Activated effector memory CD4-positive, alpha-beta T cell treated with anti-CD3 and anti-CD28 coated beads, Interleukin-2, amount 50 U/mL, for 16 hours (primary cell): ENCODE data around the gene DOCK10.
A peak's percentile ranks its signal among the peaks of the same experiment; 100 is the strongest.
"Not testable (repeated sequence)": the region's sequence is repeated elsewhere in the genome, so short reads cannot be mapped to it uniquely, and the experiment has no call there.

Source experiments
- DNase-seq: peaks from one replicate; pipeline ENCODE4 v3.0.0-alpha.2; 2020

DOCK10 gene

DNA sequence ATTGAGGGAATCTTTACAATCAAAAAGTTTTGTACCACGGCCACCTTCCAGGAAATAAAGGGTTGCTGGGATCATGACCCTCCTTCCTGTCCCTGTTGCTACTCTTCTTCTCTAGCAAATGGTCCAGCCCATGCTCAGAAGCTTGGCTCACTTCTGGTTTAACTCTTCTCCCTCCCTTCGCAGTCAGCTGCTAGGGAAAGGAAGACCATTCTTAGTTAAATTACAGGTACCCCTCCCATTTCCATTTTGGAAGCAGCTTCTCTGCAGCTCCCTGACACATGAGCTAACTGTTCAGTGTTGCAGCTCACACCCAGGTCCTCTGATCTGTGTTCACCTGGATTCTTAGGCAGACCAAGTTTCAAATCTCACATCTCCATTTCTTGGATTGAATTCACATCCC lies 100.3 kb downstream of the DOCK10 start:
- DNase-seq = no peak

- DNase-seq = no peak
Observed at GRCh38 chr2:224940618-224941017, 101.7 kb downstream of the DOCK10 start.

DNA sequence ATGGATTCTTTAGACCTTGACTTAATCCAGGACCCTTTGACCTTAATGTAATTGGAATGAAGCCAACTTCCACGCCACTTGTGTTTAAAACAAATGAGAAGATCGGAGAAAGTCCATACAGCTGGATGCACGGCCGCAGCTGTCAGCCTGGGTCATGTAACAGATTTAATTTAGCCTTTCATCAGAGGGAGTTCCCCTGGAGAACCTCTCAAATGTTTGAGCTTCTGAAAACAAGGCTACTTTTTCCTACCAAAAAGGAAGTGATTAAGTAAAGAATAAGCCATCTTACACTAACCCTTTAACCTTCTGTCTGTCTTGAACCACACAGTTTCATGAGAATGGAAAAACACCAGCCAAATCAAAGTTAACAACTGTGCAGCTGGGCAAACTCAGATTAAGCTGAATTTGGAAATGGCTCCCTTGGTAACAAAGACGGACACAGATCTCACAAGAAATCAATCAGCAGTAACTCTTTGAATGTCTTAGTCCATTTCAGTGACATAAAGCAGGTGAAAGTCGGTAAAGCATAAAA lies 103.6 kb downstream of the DOCK10 start:
- no peak for DNase-seq

- DNase-seq = no peak
Observed at GRCh38 chr2:224937887-224938286, 104.4 kb downstream of the DOCK10 start.

DNA sequence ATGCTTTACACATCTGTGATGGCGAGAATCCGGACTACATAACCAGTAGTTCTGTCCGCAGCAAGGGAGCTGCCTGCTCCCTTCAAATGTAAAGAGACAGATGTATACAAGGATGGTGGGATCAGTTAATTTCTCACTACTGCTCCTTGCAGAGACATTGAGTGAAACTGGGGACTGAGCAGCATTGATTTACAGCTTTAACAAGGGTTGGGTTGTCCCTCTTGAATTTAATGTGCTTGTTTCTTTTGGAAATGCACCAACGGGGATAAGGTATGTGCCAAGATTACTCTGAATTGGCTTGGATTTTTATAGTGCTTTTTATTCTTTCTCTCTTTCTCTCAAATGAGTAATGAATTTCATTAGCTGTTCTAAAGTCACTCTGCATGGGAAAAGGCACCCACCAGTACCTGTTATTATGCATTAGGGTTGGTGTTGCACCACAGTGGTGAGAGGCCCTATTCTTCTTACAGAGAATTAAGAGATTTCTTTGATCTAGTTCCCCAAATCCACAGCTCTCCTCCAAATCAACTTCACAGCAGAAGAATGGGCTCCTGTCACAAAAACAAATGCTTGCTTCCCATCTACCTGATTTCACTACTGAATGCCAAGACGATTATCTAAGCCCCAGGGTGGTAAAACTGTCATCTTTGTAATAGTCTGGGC lies 107.6 kb downstream of the DOCK10 start:
- no peak for DNase-seq

DNA sequence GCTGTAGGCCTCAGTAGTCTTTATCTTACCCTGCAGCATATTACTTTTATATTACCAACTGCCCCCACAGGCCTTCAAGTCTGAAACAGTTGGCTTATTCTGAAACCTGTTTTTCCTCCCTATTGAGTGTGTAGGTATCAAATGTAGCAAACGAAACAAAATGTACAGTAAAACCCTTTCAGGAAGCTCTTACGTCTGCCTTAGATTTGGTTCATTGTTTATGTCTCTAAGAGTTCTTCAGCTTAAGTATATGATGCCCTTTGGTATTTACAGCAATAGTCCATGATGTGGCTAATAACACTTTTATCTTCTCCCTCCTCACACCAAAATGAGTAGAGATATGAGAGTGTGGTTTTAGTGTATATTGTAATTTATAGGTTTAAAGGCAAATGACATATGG lies 108.8 kb downstream of the DOCK10 start:
- no peak for DNase-seq

- DNase-seq = no peak
Observed at GRCh38 chr2:224932522-224932921, 109.7 kb downstream of the DOCK10 start.

DNA sequence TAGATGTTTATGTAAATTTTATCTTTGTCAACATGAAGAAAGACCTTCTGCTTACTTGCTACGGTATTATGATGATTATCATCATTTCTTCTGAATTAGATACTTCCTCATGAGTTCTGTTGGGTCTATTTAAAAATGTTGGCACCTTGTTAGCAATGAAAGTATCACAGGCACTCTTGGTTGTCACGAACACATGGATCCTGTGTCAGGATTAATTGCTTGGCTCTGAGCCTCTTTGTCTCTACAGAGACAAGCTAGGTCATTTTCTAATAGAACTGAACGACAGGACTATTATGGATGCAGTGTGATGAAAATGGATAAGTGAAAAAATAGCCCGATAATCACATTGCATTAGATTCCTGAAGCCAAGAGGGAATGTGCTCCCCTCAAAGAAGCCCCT lies 110.3 kb downstream of the DOCK10 start:
- DNase-seq = no peak

- no peak for DNase-seq
Observed at GRCh38 chr2:224930990-224931389, 111.3 kb downstream of the DOCK10 start.

DNA sequence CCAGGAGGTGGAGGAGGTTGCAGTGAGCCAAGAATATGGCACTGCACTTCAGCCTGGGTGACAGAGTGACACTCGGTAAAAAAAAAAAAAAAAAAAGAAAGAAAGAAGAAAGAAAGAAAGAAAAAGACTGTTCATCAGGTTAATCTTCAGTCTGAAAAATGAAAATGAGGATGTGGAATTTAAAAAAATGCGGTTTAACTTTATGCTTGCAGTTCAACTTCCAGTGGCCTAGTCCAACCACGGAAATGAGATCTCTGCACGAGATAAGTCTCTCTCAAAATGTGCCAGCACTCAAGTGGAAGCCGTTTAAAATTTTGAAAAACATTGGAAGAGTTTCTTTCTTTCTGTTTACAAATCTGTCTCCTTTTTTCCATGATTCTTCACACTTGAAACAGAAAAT lies 112.1 kb downstream of the DOCK10 start:
- no peak for DNase-seq

DNA sequence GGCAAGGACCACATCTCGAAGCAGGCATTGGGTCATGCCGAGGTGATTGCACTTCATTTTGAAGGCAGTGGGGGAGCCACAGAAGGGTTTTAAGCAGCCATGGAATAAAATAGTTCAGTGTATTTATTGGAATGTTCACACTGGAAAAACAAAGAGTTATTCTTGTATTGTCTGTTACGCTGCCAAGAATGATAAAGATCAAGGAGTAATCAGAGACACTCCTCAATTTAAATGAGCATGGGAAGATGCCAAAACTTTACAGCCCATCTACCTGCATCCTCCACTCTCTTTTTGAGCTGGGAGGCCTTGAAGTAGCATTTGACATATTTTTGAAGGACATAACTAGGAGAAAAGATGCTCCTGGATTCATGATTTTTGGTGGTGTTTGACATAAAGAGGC lies 112.8 kb downstream of the DOCK10 start:
- DNase-seq = no peak

GRCh38 chr2:224927646-224928173 lies 114.6 kb downstream of the DOCK10 start:
- peak; percentile 85 for DNase-seq

GRCh38 chr2:224927011-224927410 lies 115.3 kb downstream of the DOCK10 start:
- no peak for DNase-seq

GRCh38 chr2:224925810-224926100 lies 116.5 kb downstream of the DOCK10 start:
- DNase-seq = no peak

GRCh38 chr2:224925061-224925809 lies 117.0 kb downstream of the DOCK10 start:
- DNase-seq = no peak

- no peak for DNase-seq
Observed at GRCh38 chr2:224924631-224925030, 117.6 kb downstream of the DOCK10 start.

- no peak for DNase-seq
Observed at GRCh38 chr2:224922142-224922727, 120.0 kb downstream of the DOCK10 start.

GRCh38 chr2:224919472-224920110 lies 122.7 kb downstream of the DOCK10 start:
- DNase-seq = no peak

DNA sequence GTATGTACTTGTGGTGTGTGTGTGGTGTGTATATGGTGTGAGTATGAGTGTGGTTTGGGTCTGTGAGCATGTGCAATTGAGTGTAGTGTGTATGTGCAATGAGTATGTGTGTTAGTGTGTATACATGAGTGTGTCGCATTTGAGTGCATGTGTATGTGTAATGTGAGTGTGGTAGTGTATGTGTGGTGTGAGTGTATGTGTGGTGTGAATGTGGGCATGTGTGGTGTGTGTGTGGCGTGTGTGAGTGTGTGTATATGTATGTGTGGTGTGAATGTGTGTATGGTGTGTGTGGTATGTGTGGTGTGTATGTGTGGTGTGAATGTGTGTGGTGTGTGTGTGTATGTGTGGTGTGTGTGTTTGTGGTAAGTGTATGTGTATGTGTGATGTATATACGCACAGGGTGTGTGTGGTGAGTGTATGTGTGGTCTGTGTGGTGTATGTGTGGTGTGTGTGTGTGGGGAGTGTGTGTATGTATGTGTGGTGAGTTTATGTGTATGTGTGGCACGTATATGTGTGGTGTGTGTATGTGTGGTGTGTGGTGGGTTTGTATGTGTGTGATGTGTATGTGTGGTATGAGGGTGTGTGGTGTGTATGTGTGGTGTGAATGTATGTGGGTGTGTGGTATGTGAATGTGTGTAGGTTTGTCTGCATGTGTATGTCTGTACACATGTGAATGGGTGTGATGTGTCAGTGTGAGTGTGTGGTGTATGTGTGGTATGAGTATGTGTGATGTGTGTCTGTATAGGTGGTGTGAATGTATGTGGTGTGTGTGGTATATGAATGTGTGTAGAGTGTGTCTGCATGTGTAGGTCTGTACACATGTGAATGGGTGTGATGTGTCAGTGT lies 123.4 kb downstream of the DOCK10 start:
- DNase-seq = no peak

GRCh38 chr2:224917246-224917645 lies 125.0 kb downstream of the DOCK10 start:
- not testable (repeated sequence) for DNase-seq

GRCh38 chr2:224915136-224915535 lies 127.1 kb downstream of the DOCK10 start:
- no peak for DNase-seq

- DNase-seq = no peak
Observed at GRCh38 chr2:224910574-224910925, 131.7 kb downstream of the DOCK10 start.
